Measurements from ENCODE around the gene TRAK2.
"Not testable (repeated sequence)": the region's sequence is repeated elsewhere in the genome, so short reads cannot be mapped to it uniquely, and the experiment has no call there.

The TRAK2 gene

DNA sequence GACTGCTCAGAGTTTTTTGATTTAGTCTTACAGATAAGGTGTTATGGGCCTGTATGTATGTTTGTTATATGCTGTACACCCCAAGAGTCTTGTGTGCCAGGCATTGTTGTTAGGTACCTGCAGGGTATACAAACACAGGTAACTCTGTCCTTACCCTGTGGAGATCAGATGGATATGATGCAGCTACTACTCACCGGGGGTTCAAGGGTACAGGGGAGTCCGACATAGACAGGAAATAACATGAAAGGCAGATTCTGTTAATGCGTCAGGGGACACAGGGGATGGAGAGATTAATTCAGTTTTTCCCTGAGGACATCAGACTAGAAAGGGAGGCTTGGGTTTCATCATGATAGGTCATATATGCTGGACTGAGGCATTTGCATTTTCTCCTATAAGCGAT lies 31.3 kb downstream of the TRAK2 start:
- DNase-seq (ENCODE audit: insufficient read length, low spot score) (no peak), FAIRE-seq (no peak)

DNA sequence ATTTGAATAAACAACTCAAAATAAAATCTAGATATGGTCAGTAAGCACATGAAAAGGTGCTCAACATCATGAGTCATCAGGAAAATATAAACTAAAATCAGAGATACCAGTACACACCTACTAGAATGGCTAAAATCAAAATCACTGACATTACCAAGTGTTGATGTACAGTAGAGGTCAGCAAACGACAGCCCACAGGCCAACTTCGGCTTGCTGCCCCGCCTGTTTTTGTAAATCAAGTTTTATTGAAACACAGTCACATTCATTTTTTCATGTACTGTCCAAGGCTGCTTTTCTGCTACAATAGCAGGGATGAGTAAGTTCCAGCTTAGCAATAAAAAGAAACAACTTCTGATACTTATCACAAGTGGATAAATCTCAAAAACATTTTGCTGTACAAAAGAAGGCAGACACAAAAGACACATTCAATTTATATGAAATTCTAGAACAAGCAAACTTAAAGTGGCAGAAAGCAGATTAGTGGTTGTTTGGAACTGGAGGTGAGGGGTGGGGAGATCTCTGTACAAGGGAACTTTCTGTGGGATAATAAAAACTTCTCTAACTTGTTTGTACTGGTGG lies 32.1 kb downstream of the TRAK2 start:
- FAIRE-seq (no peak), DNase-seq (ENCODE audit: insufficient read length, low spot score) (no peak)

DNA sequence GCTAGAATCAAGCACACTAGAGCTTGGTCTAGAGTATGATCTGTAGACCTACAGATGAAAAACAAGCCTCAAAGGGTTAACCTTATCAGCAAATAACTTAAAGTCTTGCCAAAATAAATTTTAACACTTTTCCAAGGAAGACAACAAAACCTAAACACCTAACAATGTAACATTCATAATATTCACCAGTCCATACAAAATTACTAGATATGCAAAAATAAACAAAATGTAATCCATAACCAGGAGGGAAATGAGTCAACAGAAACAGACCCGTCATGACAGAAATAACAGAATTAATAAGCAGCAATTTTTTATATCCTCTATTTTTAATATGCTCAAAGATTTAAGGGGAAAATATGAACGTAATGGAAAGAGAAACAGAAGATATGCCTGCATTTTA lies 36.1 kb downstream of the TRAK2 start:
- DNase-seq (ENCODE audit: insufficient read length, low spot score) (no peak), FAIRE-seq (no peak)

DNA sequence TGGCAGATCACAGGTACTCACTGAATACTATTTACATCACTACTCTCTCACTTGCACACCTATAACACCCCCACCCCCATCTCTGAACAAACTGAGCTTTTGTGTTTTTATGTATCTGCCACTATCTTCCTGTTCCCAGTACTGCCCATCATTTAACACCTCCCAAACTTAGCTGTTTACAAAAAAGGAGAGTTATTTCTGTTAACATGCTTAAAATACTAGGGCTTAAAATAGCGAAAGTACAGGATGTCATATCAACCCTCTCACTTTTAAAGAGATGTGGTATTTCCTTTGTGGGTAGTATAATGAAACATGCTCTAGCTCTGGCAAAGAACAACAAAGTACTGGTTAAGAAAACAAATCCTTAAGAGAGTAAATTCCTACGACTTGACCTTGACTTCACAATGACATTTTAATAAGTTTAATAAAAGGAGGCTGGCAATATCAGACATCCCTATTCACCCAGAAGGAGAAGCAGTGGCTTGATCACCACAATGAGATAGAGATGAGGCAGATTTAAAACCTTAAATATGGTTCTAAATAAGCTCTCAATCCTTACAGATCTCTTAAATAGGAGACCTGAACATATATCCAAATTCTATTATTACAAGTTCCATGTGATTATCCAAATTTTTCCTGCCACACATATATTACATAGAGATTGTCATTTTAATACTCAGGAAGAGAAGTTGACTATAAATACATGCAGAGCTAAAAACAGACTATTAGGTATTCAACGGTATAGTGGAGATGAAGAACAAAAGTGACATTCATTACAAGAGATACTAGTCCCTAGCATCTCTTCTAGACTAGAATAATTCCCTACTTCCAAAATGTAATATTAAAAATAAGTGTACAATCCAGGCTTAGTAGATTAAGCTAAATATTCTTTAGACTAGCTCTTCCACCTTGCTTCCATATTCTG lies 36.9 kb downstream of the TRAK2 start:
- DNase-seq (ENCODE audit: insufficient read length, low spot score) = no peak
- peak; percentile 84 for FAIRE-seq

DNA sequence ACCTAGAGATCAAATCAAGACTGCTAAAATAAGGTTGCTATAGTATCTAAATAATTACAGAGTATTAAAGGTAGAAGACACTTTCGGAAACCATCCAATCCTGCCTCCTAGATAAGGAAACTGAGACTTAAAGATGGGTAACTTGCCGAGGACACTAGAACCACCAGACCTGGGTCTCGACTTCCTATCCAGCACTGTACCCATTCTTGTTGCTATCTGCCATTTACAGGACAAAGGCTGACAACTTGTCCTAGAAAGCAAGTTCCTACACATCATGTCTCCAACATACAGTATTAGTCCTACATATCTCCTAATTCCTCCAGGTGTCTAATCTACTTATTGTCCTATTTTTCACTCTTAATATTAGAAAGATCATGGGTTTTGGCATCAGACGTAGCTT lies 37.7 kb downstream of the TRAK2 start:
- peak; percentile 37 for FAIRE-seq
- DNase-seq (ENCODE audit: insufficient read length, low spot score) = no peak

DNA sequence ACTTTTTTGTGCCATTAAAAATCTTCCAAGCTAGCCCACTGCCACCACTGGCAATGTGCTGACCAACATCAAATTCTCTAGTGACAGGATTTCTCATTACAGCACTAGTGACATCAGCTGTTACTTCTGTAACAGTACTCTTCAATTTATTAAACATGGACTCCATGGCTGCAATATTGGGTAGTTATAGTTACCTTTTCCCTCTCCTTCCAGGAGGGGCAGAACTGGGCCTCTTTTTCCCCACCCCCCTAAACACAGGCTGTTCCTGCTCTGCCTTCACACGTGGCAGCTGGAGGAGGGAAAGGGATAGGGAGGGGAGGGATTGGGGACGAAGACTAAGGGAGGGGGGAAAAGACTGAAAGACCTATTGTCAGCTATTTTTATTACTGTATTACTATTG lies 38.1 kb downstream of the TRAK2 start:
- FAIRE-seq (peak; percentile 18), DNase-seq (ENCODE audit: insufficient read length, low spot score) (no peak)

DNA sequence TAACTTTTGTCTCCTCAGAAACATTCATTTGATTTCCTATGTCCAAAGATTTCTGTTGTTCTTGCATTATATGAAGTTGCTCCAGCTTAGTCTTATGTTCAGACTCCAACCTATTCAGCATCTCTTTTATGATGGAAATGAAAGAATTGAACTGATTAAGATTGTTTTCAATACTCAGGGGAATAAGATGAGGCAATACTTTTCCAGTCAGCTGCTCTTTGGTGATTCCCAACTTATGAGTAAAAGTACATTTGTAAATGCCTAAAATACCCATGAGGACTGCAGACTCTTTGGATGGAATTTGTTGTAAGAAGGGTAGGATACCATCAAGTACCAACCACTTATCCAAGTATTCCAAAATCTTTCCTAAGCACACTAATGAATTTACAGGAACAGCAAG lies 39.8 kb downstream of the TRAK2 start:
- no peak for FAIRE-seq
- no peak for DNase-seq (ENCODE audit: insufficient read length, low spot score)

DNA sequence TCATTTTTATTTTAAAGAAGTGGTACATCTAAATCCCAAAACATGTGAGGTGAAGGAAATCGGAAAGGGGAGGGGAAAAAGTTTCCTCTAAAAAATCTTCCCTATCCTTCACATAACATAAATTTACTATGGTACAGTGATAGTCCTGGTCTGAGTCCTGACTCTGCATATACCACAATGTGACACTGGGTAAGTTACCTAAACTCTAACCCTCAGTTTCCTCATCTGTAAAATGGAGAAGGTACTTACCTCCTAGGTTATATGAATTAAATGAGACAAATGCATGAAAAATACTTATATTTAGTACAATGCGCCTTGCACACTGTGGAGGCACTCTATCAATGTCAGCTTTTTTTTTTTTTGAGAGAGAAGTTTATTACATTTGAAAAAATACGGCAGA lies 42.3 kb downstream of the TRAK2 start:
- no peak for FAIRE-seq
- no peak for DNase-seq (ENCODE audit: insufficient read length, low spot score)

DNA sequence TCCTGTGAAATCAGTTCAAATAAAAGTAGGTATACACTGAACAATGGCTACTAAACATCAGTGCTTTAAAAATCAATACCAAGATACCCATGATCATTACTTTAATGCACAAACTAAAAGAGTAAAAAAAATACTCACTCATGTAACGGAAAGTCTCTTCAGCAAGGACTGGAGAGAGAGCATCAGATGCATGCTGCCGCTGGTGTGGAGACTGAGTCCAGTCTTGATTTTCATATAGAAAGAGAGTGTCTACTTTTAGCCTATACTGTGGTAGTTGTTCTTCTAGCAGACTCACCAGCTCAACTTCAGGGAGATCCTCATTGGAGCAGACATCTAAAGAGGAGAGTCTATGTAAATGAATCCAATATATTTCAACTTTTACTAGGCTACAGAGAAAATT lies 44.0 kb downstream of the TRAK2 start:
- FAIRE-seq (no peak), DNase-seq (ENCODE audit: insufficient read length, low spot score) (no peak)

DNA sequence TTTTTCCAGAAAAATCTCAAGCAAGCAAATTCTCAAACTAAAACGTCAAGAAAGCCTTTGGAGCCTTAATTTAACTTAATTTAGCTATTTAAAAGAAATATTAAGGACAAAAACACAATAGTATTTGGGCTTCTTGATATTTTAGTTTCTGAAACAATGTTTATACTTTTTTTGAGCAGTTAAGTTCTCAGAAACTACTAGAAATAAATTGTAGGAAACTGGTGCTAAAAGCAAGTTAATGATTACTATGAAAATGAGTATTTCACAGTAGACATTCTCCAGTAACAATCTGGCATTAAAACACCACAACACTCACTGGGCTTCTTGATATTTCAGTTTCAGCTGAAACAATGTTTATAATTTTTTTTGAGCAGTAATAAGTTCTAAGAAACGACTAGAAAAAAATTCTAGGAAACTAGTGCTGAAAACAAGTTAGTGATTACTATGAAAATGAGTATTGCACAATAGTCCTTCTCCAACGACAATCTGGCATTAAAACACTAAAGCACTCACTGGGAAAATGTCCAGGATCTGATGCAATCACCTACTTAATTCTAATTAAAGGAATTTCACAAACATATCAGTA lies 45.1 kb downstream of the TRAK2 start:
- no peak for DNase-seq (ENCODE audit: insufficient read length, low spot score)
- no peak for FAIRE-seq

DNA sequence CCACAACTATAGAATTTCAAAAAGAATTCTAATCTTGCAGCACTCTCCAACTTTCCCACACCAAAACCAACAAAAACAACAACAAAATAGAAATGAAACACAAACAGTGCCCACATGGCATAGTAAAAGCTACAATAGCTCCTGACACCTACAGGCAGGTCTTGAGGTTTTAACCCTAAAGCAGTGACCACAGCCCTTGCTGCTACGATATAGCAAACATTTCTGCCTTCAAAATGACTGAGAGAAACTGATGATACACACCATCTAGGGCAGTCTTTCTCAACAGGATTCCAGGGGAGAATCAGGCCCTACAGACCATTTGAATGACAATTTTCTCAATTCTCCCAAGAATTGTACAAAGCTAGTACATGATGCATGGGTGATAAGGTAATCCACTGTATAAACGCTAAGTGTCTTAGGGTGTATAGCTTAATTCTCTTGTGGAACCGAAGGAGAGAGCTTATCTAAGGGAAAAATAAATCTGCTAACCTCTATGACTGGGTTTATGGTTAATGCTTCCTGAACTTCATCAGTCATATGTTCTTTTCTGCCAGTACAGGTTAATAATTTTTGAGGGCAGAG lies 46.5 kb downstream of the TRAK2 start:
- FAIRE-seq = no peak
- no peak for DNase-seq (ENCODE audit: insufficient read length, low spot score)

DNA sequence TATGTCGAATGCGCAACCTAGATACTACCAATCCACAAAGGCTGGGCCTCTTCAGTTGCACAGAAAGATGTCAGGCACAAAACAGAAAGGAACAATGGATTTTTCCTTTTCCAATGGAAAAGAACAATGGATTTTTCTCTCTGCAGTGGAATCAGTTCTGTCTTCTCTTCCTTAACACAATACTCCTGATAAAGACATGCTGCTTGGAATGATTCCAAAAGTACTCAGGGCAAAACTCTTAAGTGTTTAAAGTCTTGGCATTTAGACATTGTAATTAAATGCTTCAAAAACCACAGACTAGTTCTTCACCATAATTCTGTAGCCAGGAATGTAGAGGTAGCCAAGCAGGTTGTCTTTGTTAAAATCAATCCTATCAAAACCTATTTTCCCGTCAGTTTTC lies 47.4 kb downstream of the TRAK2 start:
- no peak for DNase-seq (ENCODE audit: insufficient read length, low spot score)
- FAIRE-seq = peak; percentile 28

DNA sequence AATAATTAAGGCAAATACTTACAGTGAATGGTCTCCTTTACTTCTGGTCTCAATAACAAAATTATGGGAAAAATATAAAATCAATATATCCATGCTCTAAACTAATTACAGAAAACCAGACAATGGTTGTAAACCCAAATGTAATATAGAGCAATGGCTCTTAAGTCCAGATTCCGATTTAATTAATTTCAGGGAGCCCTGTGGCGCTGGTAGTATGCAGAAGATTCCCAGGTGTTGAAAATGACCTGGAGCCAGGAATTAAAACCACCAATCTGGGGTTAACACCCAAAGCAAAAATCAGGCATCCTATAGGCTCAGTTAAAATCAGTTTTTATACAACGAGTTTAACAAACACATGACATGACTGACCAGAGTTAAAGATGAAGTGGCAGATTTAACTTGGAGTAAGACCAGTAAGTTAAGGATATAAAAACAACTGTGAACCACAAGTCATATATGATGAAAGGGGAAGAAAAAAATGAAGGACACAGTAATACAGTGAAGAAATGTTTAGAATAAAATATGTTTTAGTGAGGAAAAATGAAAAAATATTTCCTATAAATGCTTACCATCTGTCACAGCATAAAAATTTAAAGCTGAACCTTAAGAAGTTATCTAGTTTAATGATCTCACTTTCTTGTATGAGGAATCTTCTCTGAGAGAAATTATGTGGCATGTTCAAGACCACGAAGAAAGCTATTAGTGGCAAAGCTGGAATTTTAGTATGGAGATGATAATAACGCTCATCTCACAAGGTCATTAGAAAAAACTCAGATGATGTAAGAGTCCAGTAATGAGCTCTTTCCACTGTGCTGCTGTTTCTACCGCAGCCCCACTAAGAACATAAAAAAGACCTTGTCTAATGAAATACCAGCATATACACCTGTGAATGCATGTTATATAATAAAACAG lies 48.4 kb downstream of the TRAK2 start:
- DNase-seq (ENCODE audit: insufficient read length, low spot score) = no peak

DNA sequence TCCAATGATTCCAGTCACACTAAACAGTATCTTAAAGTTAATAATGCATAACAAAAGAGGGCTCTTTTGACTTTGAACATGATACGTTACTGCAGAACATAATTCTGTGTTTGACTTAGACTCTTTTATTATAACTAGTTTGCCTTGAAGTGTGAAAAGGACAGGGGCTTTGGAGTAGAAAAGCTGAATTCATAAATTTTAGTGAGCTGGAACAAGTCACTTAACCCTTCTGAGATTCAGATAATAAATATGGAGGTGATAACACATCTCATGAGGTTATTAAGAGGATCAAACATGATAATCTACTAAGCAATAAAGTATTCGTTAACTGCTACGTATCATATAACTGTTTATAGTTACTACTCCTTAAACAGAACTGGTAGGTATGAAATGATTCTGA lies 49.4 kb downstream of the TRAK2 start:
- DNase-seq (ENCODE audit: insufficient read length, low spot score) (no peak), FAIRE-seq (no peak)

More for the DNA sequence above, 48.4 kb downstream of the TRAK2 start:
- no peak for FAIRE-seq

DNA sequence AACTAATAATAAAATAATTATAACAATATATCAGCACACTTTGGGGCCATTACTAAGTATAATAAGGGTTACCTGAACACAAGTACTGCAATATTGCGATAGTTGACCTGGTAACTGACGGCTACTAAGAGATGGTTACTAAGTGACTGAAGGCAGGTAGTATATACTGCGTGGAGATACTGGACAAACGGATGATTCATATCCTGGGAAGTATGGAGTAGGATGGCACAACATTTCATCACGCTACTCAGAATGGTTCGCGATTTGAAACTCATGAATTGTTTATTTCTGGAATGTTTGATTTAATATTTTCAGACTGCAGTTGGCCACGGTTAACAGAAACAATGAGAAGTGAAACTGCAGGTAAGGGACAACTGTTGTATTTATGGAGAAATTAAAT lies 54.7 kb downstream of the TRAK2 start:
- DNase-seq (ENCODE audit: insufficient read length, low spot score) = no peak
- FAIRE-seq = no peak

DNA sequence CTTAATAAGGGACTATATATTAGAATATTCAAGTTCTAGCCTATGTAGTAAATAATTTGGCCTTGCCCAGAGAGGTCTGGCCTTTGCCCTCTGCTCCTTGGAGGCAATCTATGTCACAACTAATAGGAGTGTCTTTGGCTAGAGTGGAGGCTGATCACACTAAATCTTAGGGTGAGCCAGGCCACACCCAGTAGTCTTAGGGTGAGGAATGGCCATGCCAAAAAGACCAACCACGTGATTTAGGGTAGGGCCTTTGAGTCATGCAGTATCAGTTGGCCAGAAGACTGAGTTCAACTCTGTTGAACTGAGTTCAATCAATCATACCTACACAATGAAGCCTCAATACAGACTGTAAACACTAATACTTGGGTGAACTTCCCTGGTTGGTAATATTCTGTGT lies 68.1 kb downstream of the TRAK2 start:
- no peak for DNase-seq (ENCODE audit: insufficient read length, low spot score)

DNA sequence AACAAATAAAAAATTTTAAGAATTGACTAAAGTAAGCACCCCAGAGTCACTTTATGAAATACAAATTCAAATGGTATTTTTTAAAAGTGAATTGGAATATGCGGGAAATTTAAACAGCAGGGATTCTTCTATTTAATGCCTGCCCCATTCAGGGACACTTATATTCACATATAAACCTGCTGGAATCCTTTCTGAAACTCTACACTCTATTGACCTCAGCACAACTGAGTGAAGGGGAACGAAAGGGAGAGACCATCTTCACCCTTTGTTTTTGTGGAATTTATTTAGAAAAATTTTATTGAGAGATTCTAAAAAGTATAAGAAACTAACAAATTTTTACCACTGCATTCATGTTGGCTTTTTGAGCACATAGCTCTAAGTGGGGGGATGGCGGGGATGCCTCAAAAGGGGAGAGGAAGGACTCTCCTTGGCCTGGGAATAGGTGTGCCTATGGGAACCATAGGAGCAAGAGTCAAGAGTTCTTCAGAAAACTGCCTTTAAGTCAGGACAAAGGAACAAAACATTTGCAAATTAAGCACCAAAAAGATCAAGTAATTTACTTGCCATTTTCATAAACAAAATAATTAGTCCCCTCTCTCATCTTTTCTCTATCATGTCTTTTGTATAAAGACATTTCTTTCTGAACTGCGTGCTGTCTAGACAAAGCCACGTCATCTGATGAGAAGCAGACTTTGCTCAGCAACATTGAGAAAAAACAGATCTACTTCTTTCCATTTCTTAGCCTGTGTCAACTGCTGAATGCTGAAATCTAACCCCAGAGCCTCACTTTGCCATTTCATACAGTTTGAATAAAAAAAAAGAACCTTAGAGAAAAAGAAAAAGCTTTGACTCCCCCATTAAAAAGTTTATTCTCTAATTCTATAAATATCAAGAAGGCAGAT lies 72.5 kb downstream of the TRAK2 start:
- FAIRE-seq = no peak
- no peak for DNase-seq (ENCODE audit: insufficient read length, low spot score)

More for the DNA sequence above, 68.1 kb downstream of the TRAK2 start:
- FAIRE-seq = no peak

DNA sequence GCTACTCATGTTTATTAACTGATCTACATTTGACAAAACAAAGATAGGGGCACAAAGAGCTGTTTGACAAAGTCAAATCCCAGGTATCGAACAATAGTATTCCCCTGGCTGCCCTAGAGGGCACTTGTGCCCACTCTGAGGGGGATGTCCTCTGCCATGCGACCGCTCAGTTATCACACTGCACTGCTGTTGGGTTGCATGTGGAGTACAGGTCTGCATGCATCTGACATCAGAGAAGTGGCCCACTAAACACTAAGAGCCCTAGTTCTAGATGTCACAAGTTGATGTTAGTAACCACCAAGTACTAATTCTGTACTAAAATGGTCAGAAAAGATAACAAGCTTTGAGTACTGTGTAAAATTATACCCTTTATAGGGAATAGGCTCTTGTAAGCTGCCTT lies 74.0 kb downstream of the TRAK2 start:
- FAIRE-seq = no peak
- DNase-seq (ENCODE audit: insufficient read length, low spot score) = no peak

DNA sequence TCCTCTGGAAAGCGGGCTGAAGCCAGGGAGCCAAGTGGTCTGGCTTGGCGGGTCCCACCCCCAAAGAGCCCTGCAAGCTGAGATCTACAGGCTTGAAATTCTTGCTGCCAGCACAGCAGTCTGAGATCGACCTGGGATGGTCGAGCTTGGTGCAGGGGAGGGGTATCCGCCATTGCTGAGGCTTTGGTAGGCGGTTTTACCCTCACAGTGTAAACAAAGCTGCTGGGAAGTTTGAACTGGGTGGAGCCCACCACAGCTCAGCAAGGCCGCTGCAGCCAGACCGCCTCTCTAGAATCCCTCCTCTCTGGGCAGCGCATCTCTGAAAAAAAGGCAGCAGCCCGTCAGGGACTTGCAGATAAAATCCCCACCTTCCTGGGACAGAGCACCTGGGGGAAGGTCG lies 81.5 kb downstream of the TRAK2 start:
- DNase-seq (ENCODE audit: insufficient read length, low spot score) (no peak), FAIRE-seq (no peak)

DNA sequence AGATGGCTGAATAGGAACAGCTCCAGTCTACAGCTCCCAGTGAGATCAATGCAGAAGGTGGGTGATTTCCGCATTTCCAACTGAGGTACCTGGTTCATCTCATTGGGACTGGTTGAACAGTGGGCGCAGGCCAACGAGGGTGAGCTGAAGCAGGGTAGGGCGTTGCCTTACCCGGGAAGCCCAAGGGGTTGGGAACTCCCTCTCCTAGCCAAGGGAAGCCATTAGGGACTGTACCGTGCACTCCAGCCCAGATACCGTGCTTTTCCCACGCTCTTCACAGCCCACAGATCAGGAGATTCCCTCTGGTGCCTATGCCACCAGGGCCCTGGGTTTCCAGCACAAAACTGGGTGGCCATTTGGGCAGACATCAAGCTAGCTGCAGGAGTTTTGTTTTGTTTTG lies 81.9 kb downstream of the TRAK2 start:
- not testable (repeated sequence) for FAIRE-seq; DNase-seq (ENCODE audit: insufficient read length, low spot score)

All from GM19239 (cell line).